Effector memory CD8-positive, alpha-beta T cell (primary cell): Measurements from ENCODE around the gene DUSP22.
"Not testable (repeated sequence)": the region's sequence is repeated elsewhere in the genome, so short reads cannot be mapped to it uniquely, and the experiment has no call there.

ENCODE experiments used
- ATAC-seq: fragments of 150-1000 bp; cut with Tn5 transposase; replicated peaks from 2 replicates; pipeline ENCODE4 v1.10.0; 2021; ENCODE audit warnings: mild to moderate bottlenecking, moderate library complexity
- DNase-seq, 3 experiments: peaks; one replicate each; pipeline ENCODE4 v3.0.0; 2021
- H3K27ac Mint-ChIP-seq, 2 donors: one replicate each; pipeline ENCODE4 v1.8.0; 2022; ENCODE audit warnings: mild to moderate bottlenecking in 2 of 2, mixed read lengths in 2 of 2, moderate library complexity in 2 of 2
- H3K27me3 Mint-ChIP-seq, 2 donors: one replicate each; pipeline ENCODE4 v1.8.0; 2022; ENCODE audit warnings: mixed read lengths in 2 of 2
- H3K36me3 Mint-ChIP-seq: one replicate; pipeline ENCODE4 v1.8.0; 2022; ENCODE audit warnings: mild to moderate bottlenecking, moderate library complexity, mixed read lengths; ENCODE audit not compliant: insufficient read depth
- H3K4me1 Mint-ChIP-seq, 2 donors: one replicate each; pipeline ENCODE4 v1.8.0; 2022; ENCODE audit warnings: low read depth in 2 of 2, mixed read lengths in 2 of 2
- H3K4me3 Mint-ChIP-seq, 2 donors: one replicate each; pipeline ENCODE4 v1.8.0; 2022; ENCODE audit warnings: mild to moderate bottlenecking in 2 of 2, mixed read lengths in 2 of 2, moderate library complexity in 2 of 2
- H3K9me3 Mint-ChIP-seq, 2 donors: one replicate each; pipeline ENCODE4 v1.8.0; 2022; ENCODE audit warnings: mixed read lengths in 2 of 2

Gene DUSP22

DNA sequence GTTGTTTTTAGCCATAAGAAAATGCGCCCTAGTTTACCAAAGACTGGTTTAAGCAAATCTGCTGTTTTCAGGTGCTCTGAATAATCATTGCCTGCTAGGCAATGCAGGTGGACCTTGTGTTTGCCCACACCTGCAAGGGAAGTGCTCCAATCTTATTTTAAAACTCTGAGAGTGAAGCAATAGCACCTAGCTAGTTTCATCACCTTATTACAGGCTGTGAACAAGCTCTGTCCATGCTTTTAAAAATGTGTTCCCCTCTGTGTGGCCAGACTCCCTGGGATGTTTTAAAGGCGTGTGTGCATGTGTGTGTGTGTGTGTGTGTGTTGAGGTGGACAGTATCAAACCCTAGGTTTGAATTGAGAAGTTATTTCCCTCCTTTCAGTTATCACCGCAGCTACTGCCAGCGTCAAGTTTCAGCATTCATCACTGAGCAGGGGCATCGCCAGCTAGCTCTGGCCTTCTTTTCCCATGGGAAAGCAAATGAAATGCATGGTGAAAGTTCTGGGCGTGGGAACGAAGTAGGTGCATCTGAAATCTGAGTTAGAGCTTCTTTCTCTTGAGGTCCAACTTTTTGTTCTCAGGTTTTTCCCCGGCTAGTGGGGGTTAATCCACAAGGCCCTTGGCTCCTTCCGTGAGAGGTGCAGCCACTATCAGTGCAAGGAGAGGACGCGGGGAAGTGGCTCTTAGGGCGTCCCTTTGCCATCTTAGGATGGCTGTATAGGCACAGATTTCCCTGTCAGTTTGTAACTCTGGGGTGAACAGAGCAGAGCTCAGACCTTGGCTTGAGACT lies 30.8 kb downstream of the DUSP22 start:
- Mint-ChIP-seq H3K36me3 (no peaks in the 10 kb centered on the region), H3K27me3 (no peaks in the 10 kb centered on the region), H3K4me3 (no peak overlapping the region), H3K4me1 (peaks cover 2 to 9% of the 10 kb centered on the region in 2 donors), H3K27ac (no peak overlapping the region), H3K9me3 (no peaks in the 10 kb centered on the region)
- ATAC-seq (no peak), DNase-seq (no peak)

- peaks cover 0 to 8% of the 10 kb centered on the region in 2 donors for H3K4me1 Mint-ChIP-seq
- no peak overlapping the region for H3K27ac Mint-ChIP-seq
- H3K9me3 Mint-ChIP-seq = no peaks in the 10 kb centered on the region
- ATAC-seq = no peak
- no peak for DNase-seq
- no peak overlapping the region for H3K4me3 Mint-ChIP-seq
- H3K36me3 Mint-ChIP-seq = no peaks in the 10 kb centered on the region
- no peaks in the 10 kb centered on the region for H3K27me3 Mint-ChIP-seq
Measured at GRCh38 chr6:323730-324088, 31.4 kb downstream of the DUSP22 start.

GRCh38 chr6:324116-324728 lies 31.9 kb downstream of the DUSP22 start:
- ATAC-seq (no peak), DNase-seq (no peak)
- Mint-ChIP-seq H3K4me3 (no peak overlapping the region), H3K9me3 (no peaks in the 10 kb centered on the region), H3K27ac (no peak overlapping the region), H3K36me3 (no peaks in the 10 kb centered on the region), H3K27me3 (no peaks in the 10 kb centered on the region), H3K4me1 (peaks cover 0 to 8% of the 10 kb centered on the region in 2 donors)

DNA sequence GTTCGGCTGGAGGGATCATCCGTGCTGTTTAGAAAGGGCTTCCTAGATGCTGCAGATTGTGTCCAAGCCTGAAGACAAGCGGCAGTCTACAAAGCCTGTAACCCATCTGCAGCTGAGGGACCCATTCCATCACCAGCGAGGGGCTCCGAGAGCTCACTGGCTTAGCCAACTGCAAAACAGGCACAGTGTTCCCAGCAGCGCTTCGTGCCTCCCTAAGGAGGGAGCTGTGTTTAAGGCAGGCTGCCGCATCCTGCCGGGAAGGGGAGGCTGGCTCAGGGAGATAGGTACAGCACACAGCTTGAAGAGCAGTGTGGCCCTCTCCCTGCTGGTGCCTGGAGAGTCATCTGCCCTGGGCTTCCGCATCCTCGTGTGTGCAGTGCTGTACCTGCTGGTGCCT lies 32.4 kb downstream of the DUSP22 start:
- peaks cover 0 to 8% of the 10 kb centered on the region in 2 donors for H3K4me1 Mint-ChIP-seq
- no peak overlapping the region for H3K27ac Mint-ChIP-seq
- no peak for ATAC-seq
- H3K9me3 Mint-ChIP-seq = no peaks in the 10 kb centered on the region
- no peaks in the 10 kb centered on the region for H3K27me3 Mint-ChIP-seq
- no peak for DNase-seq
- H3K4me3 Mint-ChIP-seq = no peak overlapping the region
- H3K36me3 Mint-ChIP-seq = no peaks in the 10 kb centered on the region

DNA sequence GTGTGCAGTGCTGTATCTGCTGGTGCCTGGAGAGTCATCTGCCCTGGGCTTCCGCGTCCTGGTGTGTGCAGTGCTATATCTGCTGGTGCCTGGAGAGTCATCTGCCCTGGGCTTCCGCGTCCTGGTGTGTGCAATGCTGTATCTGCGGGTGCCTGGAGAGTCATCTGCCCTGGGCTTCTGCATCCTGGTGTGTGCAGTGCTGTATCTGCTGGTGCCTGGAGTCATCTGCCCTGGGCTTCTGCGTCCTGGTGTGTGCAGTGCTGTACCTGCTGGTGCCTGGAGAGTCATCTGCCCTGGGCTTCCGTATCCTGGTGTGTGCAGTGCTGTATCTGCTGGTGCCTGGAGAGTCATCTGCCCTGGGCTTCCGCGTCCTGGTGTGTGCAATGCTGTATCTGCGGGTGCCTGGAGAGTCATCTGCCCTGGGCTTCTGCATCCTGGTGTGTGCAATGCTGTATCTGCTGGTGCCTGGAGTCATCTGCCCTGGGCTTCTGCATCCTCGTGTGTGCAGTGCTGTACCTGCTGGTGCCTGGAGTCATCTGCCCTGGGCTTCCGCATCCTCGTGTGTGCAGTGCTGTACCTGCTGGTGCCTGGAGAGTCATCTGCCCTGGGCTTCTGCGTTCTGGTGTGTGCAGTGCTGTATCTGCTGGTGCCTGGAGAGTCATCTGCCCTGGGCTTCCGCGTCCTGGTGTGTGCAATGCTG lies 33.0 kb downstream of the DUSP22 start:
- ATAC-seq, H3K27me3 Mint-ChIP-seq, H3K27ac Mint-ChIP-seq, DNase-seq, H3K9me3 Mint-ChIP-seq, H3K36me3 Mint-ChIP-seq, H3K4me3 Mint-ChIP-seq, H3K4me1 Mint-ChIP-seq: not testable (repeated sequence)

DNA sequence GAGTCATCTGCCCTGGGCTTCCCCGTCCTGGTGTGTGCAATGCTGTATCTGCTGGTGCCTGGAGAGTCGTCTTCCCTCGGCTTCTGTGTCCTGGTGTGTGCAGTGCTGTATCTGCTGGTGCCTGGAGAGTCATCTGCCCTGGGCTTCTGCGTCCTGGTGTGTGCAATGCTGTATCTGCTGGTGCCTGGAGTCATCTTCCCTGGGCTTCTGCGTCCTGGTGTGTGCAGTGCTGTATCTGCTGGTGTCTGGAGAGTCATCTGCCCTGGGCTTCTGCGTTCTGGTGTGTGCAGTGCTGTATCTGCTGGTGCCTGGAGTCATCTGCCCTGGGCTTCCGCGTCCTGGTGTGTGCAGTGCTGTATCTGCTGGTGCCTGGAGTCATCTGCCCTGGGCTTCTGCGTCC lies 33.8 kb downstream of the DUSP22 start:
- H3K36me3 Mint-ChIP-seq, DNase-seq, H3K27me3 Mint-ChIP-seq, H3K4me1 Mint-ChIP-seq, H3K27ac Mint-ChIP-seq, H3K9me3 Mint-ChIP-seq, ATAC-seq, H3K4me3 Mint-ChIP-seq: not testable (repeated sequence)

DNA sequence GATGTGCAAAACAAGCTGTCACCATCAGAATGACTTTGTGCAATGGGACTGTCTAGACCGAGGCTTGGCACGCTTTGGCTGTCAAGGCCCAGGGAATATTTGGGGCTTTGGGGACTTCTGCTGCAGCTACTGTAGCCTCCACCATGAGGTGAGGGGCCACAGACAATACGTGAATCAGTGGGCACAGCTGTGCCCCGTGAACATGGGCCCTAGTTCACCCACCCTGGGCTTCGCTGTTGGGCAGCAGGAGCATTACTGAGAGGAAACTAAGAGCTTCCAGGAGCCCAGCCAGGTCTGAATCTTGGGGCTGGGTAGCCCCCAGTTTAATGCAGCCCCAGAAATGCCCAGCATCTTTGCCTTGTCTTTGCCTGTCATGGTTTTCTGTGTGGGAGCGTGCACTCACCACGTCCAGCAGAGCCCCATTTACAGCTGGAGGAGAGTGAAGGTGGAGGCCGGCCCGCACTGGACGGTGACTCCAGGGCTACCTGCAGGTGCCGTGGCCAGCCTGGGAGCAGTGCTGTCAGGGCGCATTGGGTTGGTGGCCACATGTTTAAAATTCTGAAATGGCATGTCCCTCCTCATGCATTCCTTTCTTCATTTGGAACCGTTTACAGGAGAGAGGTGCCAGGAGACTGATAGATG lies 34.7 kb downstream of the DUSP22 start:
- Mint-ChIP-seq H3K36me3 (no peaks in the 10 kb centered on the region), H3K4me1 (peaks cover 0 to 8% of the 10 kb centered on the region in 2 donors), H3K27me3 (no peaks in the 10 kb centered on the region), H3K9me3 (no peaks in the 10 kb centered on the region), H3K27ac (peak overlapping the region in 1 of 2 donors; percentile 32), H3K4me3 (no peak overlapping the region)
- DNase-seq (no peak), ATAC-seq (no peak)

- Mint-ChIP-seq H3K9me3 (no peaks in the 10 kb centered on the region), H3K4me3 (no peak overlapping the region), H3K27ac (peak overlapping the region in 1 of 2 donors; percentile 32), H3K4me1 (peaks cover 0 to 8% of the 10 kb centered on the region in 2 donors), H3K27me3 (no peaks in the 10 kb centered on the region), H3K36me3 (no peaks in the 10 kb centered on the region)
- ATAC-seq (no peak), DNase-seq (no peak)
Measured at GRCh38 chr6:327538-328116, 35.3 kb downstream of the DUSP22 start.

- Mint-ChIP-seq H3K27ac (peak overlapping the region in 1 of 2 donors; percentile 32), H3K4me1 (peaks cover 0 to 8% of the 10 kb centered on the region in 2 donors), H3K27me3 (no peaks in the 10 kb centered on the region), H3K9me3 (no peaks in the 10 kb centered on the region), H3K36me3 (no peaks in the 10 kb centered on the region), H3K4me3 (no peak overlapping the region)
- no peak for DNase-seq
- ATAC-seq = peak; percentile 59
Measured at GRCh38 chr6:328136-328670, 35.9 kb downstream of the DUSP22 start.

DNA sequence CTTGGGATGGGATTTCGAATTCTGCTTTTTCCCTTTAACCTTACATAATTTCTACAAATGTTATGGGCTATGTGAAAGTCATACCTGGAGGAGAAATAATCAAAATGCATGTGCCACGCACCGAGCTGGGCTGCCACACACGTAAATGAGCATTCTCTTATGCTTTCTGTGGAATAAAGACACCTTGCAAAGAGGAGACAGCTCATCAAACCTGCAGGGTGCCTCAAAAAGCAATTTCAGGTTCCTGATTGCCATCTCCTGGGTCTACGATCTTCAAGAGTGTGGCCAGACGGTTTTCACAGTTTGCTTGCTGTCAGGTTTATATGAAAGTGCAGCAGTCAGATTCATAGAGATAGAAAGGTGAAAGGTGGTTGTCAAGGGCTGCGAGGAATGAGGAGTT lies 36.6 kb downstream of the DUSP22 start:
- Mint-ChIP-seq H3K27ac (no peak overlapping the region), H3K4me1 (peaks cover 0 to 8% of the 10 kb centered on the region in 2 donors), H3K27me3 (no peaks in the 10 kb centered on the region), H3K9me3 (no peaks in the 10 kb centered on the region), H3K4me3 (no peak overlapping the region), H3K36me3 (no peaks in the 10 kb centered on the region)
- ATAC-seq (no peak), DNase-seq (no peak)

DNA sequence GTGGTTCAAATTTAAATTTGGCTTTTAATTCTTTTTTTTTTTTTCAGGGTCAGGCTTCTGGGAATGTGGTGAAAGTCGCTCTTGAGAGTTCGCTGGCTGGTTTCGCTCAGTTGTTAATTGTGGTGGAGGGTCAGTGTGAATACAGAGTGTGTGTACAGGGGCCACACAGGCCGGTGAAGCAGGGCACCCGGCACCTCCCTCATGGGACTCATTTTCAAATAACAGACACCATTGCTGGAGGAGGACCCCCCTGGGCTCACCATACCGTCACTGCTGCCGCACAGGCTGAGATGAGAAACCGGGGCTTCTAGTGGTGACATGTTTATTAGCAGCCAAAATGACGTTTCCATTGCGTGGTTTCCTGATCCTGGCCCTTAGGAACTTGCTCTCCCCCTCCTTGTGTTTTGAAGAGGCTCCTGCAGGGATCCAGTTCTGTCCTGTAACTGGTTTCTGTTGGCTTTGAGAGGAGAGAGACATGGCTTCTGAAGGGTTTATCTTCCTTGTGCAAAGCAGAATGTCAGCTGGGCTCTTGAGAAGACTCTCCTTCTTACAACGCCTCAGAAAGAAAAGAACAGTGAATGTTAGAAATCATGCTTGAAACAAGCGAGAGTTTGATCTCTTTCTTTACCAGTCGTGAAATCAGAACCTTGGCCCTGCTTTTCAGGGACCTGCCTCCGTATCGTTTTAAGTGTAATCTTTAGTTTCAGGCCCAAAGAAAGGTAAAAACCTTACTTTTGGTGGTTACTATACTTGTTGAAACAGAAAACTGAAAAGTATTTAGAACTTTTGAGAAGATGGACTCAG lies 37.8 kb downstream of the DUSP22 start:
- H3K36me3 Mint-ChIP-seq = no peaks in the 10 kb centered on the region
- no peak for DNase-seq

DNA sequence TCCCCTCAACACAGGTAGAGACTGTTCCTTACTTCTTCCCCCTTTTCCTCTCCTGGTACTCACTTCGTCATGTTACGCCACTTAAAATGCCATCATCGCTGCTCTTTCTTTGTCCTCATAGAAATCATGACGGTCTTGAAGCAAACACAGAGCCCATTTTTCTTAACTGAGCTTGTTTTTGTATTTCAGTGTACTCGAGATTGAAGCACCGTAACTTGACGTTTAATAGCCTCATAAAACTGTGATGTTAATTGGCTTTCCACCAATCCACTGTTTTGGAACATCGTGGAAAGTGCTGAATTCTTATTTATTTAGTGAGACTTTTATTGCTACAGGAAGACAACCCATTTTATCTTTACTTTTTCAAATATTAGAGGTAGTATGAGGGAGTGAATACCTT lies 38.7 kb downstream of the DUSP22 start:
- Mint-ChIP-seq H3K4me1 (peaks cover 2 to 12% of the 10 kb centered on the region in 2 donors), H3K27ac (no peak overlapping the region), H3K9me3 (no peaks in the 10 kb centered on the region), H3K27me3 (no peaks in the 10 kb centered on the region), H3K4me3 (no peak overlapping the region), H3K36me3 (no peaks in the 10 kb centered on the region)
- DNase-seq = no peak
- no peak for ATAC-seq

More for the DNA sequence above, 37.8 kb downstream of the DUSP22 start:
- no peak overlapping the region for H3K4me3 Mint-ChIP-seq
- no peak overlapping the region for H3K27ac Mint-ChIP-seq
- no peaks in the 10 kb centered on the region for H3K9me3 Mint-ChIP-seq
- H3K4me1 Mint-ChIP-seq = peaks cover 0 to 8% of the 10 kb centered on the region in 2 donors
- ATAC-seq = no peak
- H3K27me3 Mint-ChIP-seq = no peaks in the 10 kb centered on the region
